GM23248 (cell line): ENCODE results near the gene UNC93B1.

Source experiments
- EZH2 ChIP-seq: fragments of 200-600 bp; sonication (generic); IDR thresholded peaks from 2 replicates; pipeline ENCODE4 v1.6.1; 2018; ENCODE audit warnings: antibody characterized with exemption, mild to moderate bottlenecking; ENCODE audit not compliant: insufficient read depth, poor library complexity, severe bottlenecking
- EZH2phosphoT487 ChIP-seq: fragments of 200-600 bp; sonication (generic); IDR thresholded peaks from 2 replicates; pipeline ENCODE4 v1.6.1; 2018; ENCODE audit warnings: antibody characterized with exemption, moderate library complexity, mild to moderate bottlenecking, low read depth; ENCODE audit not compliant: insufficient read depth

- TF ChIP-seq EZH2, result no peak
- no peak for TF ChIP-seq EZH2phosphoT487
Observed at GRCh38 chr11:68028802-68029545, 25.1 kb upstream of the UNC93B1 start.
